H9 (cell line): ENCODE results near the gene VAV2. TPM values are rescaled to one million over a fixed set of nuclear protein-coding genes. Genes with fewer than 3 reads are reported as not detected.

Experiments used
- DNase-seq: peaks from one replicate; pipeline ENCODE4 v3.0.0-alpha.2; 2017
- H2AFZ ChIP-seq: one replicate; pipeline ENCODE4 v1.6.1; 2013; ENCODE audit warnings: mild to moderate bottlenecking, low read length, control low read depth, moderate library complexity
- H2AK5ac ChIP-seq: 2 replicates; pipeline ENCODE4 v1.6.1; 2013; ENCODE audit warnings: low read length, control low read depth, mixed read lengths; ENCODE audit not compliant: insufficient read length
- H2BK120ac ChIP-seq: one replicate; pipeline ENCODE4 v1.6.1; 2013; ENCODE audit warnings: low read depth, mild to moderate bottlenecking, low read length, control low read depth, inconsistent platforms; ENCODE audit not compliant: poor library complexity, severe bottlenecking
- H2BK12ac ChIP-seq: 2 replicates; pipeline ENCODE4 v1.6.1; 2013; ENCODE audit warnings: low read length, control low read depth, mixed read lengths, low read depth; ENCODE audit not compliant: insufficient read length
- H2BK15ac ChIP-seq: 2 replicates; pipeline ENCODE4 v1.6.1; 2013; ENCODE audit warnings: low read depth, low read length, control low read depth
- H2BK20ac ChIP-seq: one replicate; pipeline ENCODE4 v1.6.1; 2013; ENCODE audit warnings: low read depth, mild to moderate bottlenecking, low read length, control low read depth, inconsistent platforms; ENCODE audit not compliant: poor library complexity, severe bottlenecking
- H2BK5ac ChIP-seq: 2 replicates; pipeline ENCODE4 v1.6.1; 2013; ENCODE audit warnings: low read length, control low read depth, mixed read lengths; ENCODE audit not compliant: insufficient read length
- H3K14ac ChIP-seq: 2 replicates; pipeline ENCODE4 v1.6.1; 2013; ENCODE audit warnings: low read length, control low read depth; ENCODE audit not compliant: insufficient read depth
- H3K18ac ChIP-seq: 2 replicates; pipeline ENCODE4 v1.6.1; 2013; ENCODE audit warnings: low read depth, mild to moderate bottlenecking, mixed read lengths, low read length, control low read depth; ENCODE audit not compliant: insufficient read length
- H3K23ac ChIP-seq: 2 replicates; pipeline ENCODE4 v1.6.1; 2013; ENCODE audit warnings: low read length, control low read depth, mixed read lengths, low read depth; ENCODE audit not compliant: insufficient read length
- H3K23me2 ChIP-seq: 2 replicates; pipeline ENCODE4 v1.6.1; 2013; ENCODE audit warnings: low read depth, mild to moderate bottlenecking, mixed read lengths, low read length, control low read depth; ENCODE audit not compliant: insufficient read length, poor library complexity, severe bottlenecking
- H3K27ac ChIP-seq: 2 replicates; pipeline ENCODE4 v1.5.1; 2013; ENCODE audit warnings: low read length, control low read depth, mixed read lengths, low read depth; ENCODE audit not compliant: insufficient read length
- H3K27me3 ChIP-seq: 2 replicates; pipeline ENCODE4 v1.6.1; 2013; ENCODE audit warnings: low read length, control low read depth, inconsistent platforms; ENCODE audit not compliant: insufficient read depth
- H3K4ac ChIP-seq: 2 replicates; pipeline ENCODE4 v1.6.1; 2013; ENCODE audit warnings: low read depth, mild to moderate bottlenecking, control low read depth, inconsistent platforms, low read length, moderate library complexity
- H3K4me1 ChIP-seq: 2 replicates; pipeline ENCODE4 v1.6.1; 2013; ENCODE audit warnings: low read length, control low read depth, inconsistent platforms; ENCODE audit not compliant: insufficient read depth
- H3K4me2 ChIP-seq: 2 replicates; pipeline ENCODE4 v1.6.1; 2013; ENCODE audit warnings: low read length, control low read depth, mixed read lengths; ENCODE audit not compliant: insufficient read length, insufficient read depth
- H3K56ac ChIP-seq: 2 replicates; pipeline ENCODE4 v1.6.1; 2013; ENCODE audit warnings: low read depth, mild to moderate bottlenecking, mixed read lengths, low read length, control low read depth; ENCODE audit not compliant: insufficient read length
- H3K79me1 ChIP-seq: 2 replicates; pipeline ENCODE4 v1.6.1; 2013; ENCODE audit warnings: low read depth, mild to moderate bottlenecking, moderate library complexity, low read length, control low read depth, inconsistent platforms; ENCODE audit not compliant: insufficient read depth, poor library complexity, severe bottlenecking
- H3K79me2 ChIP-seq: 2 replicates; pipeline ENCODE4 v1.6.1; 2013; ENCODE audit warnings: low read length, control low read depth, inconsistent platforms; ENCODE audit not compliant: insufficient read depth
- H3K9ac ChIP-seq: 2 replicates; pipeline ENCODE4 v1.6.1; 2013; ENCODE audit warnings: low read length, control low read depth, mixed read lengths; ENCODE audit not compliant: insufficient read length; ENCODE audit errors: extremely low read depth
- H3K9me3 ChIP-seq: one replicate; pipeline ENCODE4 v1.6.1; 2013; ENCODE audit warnings: low read depth, low read length, inconsistent platforms; ENCODE audit not compliant: control insufficient read depth
- H3T11ph ChIP-seq: one replicate; pipeline ENCODE4 v1.6.1; 2013; ENCODE audit warnings: mild to moderate bottlenecking, low read length, control low read depth, inconsistent platforms
- H4K20me1 ChIP-seq: one replicate; pipeline ENCODE4 v1.6.1; 2013; ENCODE audit not compliant: control insufficient read depth, insufficient read length, insufficient read depth
- H4K5ac ChIP-seq: 2 replicates; pipeline ENCODE4 v1.6.1; 2013; ENCODE audit warnings: low read depth, mild to moderate bottlenecking, mixed read lengths, low read length, control low read depth; ENCODE audit not compliant: insufficient read length
- H4K8ac ChIP-seq: replicated peaks from 2 replicates; pipeline ENCODE4 v1.6.1; 2013; ENCODE audit warnings: low read length, control low read depth, mixed read lengths, low read depth; ENCODE audit not compliant: insufficient read length
- H4K91ac ChIP-seq: 2 replicates; pipeline ENCODE4 v1.6.1; 2013; ENCODE audit warnings: low read depth, mild to moderate bottlenecking, moderate library complexity, mixed read lengths, low read length, control low read depth; ENCODE audit not compliant: insufficient read length
- H3K27ac Mint-ChIP-seq, 3 experiments: 2 replicates in 2 of 3; 3 replicates in 1 of 3; pipeline ENCODE4 v1.8.0; 2020 to 2021; ENCODE audit warnings: mixed read lengths in 3 of 3, mild to moderate bottlenecking in 1 of 3, moderate library complexity in 1 of 3
- H3K27me3 Mint-ChIP-seq: 2 replicates; pipeline ENCODE4 v1.8.0; 2021; ENCODE audit warnings: low read depth, mild to moderate bottlenecking, moderate library complexity, mixed read lengths
- H3K36me3 Mint-ChIP-seq, 3 experiments: 2 replicates in 2 of 3; 3 replicates in 1 of 3; pipeline ENCODE4 v1.8.0; 2020 to 2021; ENCODE audit warnings: low read depth in 3 of 3, mixed read lengths in 3 of 3; ENCODE audit not compliant: insufficient read depth in 1 of 3
- H3K4me1 Mint-ChIP-seq, 2 experiments: 2 replicates each; pipeline ENCODE4 v1.8.0; 2020; ENCODE audit warnings: mixed read lengths in 2 of 2
- H3K4me3 Mint-ChIP-seq, 2 experiments: 2 replicates in 1 of 2; 3 replicates in 1 of 2; pipeline ENCODE4 v1.8.0; 2020 to 2021; ENCODE audit warnings: mild to moderate bottlenecking in 2 of 2, mixed read lengths in 2 of 2, moderate library complexity in 1 of 2
- H3K9me3 Mint-ChIP-seq, 2 experiments: 2 replicates in 1 of 2; 3 replicates in 1 of 2; pipeline ENCODE4 v1.8.0; 2020; ENCODE audit warnings: mild to moderate bottlenecking in 2 of 2, mixed read lengths in 2 of 2, moderate library complexity in 1 of 2
- WGBS: extraction: QIAGEN DNeasy Blood & Tissue Kit; methylation state at CpG from one replicate; pipeline ENCODE4 v1.1.7; 2013; ENCODE audit warnings: missing lambda C conversion rate, low lambda C conversion rate, mixed read lengths; ENCODE audit not compliant: insufficient read length; ENCODE audit errors: extremely low coverage; 5-methylcytosine and 5-hydroxymethylcytosine counted together
- total RNA-seq: library from RNA; stranded (reverse); gene quantifications from 2 replicates; pipeline ENCODE4 v1.2.1, GENCODE V29; 2021
- TF ChIP-seq, protein P1 (sequence below): fragments of 200-600 bp; sonication (generic); conservative IDR thresholded peaks from 3 replicates; pipeline ENCODE4 v1.8.0; 2021; ENCODE audit warnings: antibody characterized with exemption, mild to moderate bottlenecking

The VAV2 gene
- total RNA-seq, 1 experiment from 2014 or later, result 58.7 TPM

DNA sequence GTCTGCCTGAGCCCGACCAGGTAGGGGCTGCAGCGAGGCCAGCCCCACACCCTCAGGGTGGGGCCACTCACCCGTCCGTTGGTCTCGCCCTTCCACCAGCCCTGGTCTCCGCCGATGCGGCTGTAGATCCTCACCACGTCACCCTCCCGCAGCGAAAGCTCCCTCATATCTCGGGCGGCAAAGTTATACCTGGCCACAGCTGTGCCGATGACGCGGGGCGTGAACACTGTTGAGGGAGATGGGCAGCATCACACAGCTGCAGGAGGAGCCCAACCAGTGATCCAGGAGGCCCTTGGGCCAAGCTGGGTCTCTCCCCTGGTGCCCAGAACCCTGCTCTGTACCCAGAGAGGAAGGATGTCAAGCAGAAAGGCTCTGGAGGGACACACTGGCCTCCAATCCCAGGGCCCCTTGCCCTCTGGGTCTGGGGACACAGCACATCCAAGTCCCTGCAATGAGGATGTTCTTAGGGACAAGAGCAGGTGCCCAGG, 223.7 kb downstream of the VAV2 start:
- TF ChIP-seq, protein P1, sequence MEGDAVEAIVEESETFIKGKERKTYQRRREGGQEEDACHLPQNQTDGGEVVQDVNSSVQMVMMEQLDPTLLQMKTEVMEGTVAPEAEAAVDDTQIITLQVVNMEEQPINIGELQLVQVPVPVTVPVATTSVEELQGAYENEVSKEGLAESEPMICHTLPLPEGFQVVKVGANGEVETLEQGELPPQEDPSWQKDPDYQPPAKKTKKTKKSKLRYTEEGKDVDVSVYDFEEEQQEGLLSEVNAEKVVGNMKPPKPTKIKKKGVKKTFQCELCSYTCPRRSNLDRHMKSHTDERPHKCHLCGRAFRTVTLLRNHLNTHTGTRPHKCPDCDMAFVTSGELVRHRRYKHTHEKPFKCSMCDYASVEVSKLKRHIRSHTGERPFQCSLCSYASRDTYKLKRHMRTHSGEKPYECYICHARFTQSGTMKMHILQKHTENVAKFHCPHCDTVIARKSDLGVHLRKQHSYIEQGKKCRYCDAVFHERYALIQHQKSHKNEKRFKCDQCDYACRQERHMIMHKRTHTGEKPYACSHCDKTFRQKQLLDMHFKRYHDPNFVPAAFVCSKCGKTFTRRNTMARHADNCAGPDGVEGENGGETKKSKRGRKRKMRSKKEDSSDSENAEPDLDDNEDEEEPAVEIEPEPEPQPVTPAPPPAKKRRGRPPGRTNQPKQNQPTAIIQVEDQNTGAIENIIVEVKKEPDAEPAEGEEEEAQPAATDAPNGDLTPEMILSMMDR, result no peak
- Histone ChIP-seq H3K9me3 (no peaks in the 10 kb centered on the region), H3K9ac (no peak overlapping the region), H3K79me2 (no peaks in the 10 kb centered on the region), H2BK15ac (no peak overlapping the region), H3K79me1 (no peaks in the 10 kb centered on the region), H2BK5ac (no peak overlapping the region), H4K91ac (no peak overlapping the region), H2AFZ (no peak overlapping the region), H3K4me1 (no peaks in the 10 kb centered on the region), H2AK5ac (no peak overlapping the region), H4K20me1 (no peaks in the 10 kb centered on the region), H3T11ph (no peak overlapping the region), H3K27ac (no peak overlapping the region), H3K23ac (no peak overlapping the region), H3K27me3 (no peaks in the 10 kb centered on the region), H3K18ac (no peak overlapping the region), H3K23me2 (no peaks in the 10 kb centered on the region), H4K5ac (no peak overlapping the region), H3K4me2 (no peak overlapping the region), H4K8ac (no peak overlapping the region), H3K14ac (no peak overlapping the region), H3K56ac (no peak overlapping the region), H2BK120ac (no peak overlapping the region), H2BK20ac (no peak overlapping the region), H2BK12ac (no peak overlapping the region), H3K4ac (no peak overlapping the region)
- Mint-ChIP-seq H3K4me3 (no peak overlapping the region), H3K9me3 (peaks cover 10% of the 10 kb centered on the region in 2 experiments), H3K27me3 (no peaks in the 10 kb centered on the region), H3K36me3 (peaks cover 35 to 68% (median 55%) of the 10 kb centered on the region in 3 experiments), H3K4me1 (no peaks in the 10 kb centered on the region), H3K27ac (no peak overlapping the region)
- DNase-seq, result peak; percentile 20
- no CpG with 5 or more reads among the region's 17 CpGs for WGBS
